Measurements from ENCODE around the gene GRHL1. TPM values are rescaled to one million over a fixed set of nuclear protein-coding genes. Genes with fewer than 3 reads are reported as not detected.
A peak's percentile ranks its signal among the peaks of the same experiment; 100 is the strongest.

The GRHL1 gene
- total RNA-seq, 4 donors from 2014 or later: 0.24 to 2.8 (median 1.4) TPM

DNA sequence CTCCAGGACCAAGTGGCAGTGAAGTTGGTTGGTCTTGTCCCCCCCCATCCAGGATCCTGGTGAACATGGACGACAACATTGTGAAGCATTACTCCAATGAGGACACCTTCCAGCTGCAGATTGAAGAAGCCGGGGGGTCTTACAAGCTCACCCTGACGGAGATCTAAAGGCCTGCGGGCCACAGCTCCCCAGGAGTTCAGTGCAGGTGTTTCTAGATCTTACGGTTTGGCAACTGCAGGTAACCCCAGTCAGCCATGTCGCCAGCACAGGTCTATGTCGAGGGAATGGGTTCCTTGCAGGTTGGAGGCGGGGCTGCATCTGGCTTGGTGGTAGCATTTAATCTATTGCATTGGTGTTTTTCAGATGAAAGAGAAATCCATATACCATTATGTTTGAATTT is 49.0 kb downstream of the GRHL1 start:
- no peak overlapping the region for H3K4me3 ChIP-seq
- DNase-seq: peak in 1 of 2 donors; percentile 7

DNA sequence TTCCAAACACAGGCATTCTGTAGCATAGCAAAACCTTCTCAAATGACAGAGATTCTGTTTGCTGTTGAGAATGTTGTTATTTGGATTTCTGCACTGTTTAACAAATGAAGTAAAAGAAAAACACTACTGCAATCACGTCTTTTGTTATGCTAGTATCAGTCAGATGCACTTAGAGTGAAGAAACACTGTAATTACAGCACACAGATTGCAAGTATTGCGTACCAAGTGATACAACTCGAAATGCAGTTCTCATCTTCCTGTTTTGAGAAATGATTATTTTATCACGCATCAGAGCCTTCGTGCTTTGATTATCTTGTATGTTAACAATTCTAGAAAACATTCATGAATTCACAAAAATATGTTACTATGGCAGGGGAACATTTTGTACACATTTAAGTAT is 50.1 kb downstream of the GRHL1 start:
- Histone ChIP-seq H3K4me1 (no peaks in the 10 kb centered on the region), H3K4me3 (no peak overlapping the region), H3K27ac (no peak overlapping the region), H3K36me3 (no peaks in the 10 kb centered on the region), H3K27me3 (no peaks in the 10 kb centered on the region), H3K9me3 (no peaks in the 10 kb centered on the region)
- DNase-seq: no peak
- intact Hi-C loops (cut with DNase I; ENCODE audit: low total_unique reads): no loop called here
- TF ChIP-seq POLR2A (IDR thresholded peaks at IDR 0.05): no peak
- TF ChIP-seq, protein P1, sequence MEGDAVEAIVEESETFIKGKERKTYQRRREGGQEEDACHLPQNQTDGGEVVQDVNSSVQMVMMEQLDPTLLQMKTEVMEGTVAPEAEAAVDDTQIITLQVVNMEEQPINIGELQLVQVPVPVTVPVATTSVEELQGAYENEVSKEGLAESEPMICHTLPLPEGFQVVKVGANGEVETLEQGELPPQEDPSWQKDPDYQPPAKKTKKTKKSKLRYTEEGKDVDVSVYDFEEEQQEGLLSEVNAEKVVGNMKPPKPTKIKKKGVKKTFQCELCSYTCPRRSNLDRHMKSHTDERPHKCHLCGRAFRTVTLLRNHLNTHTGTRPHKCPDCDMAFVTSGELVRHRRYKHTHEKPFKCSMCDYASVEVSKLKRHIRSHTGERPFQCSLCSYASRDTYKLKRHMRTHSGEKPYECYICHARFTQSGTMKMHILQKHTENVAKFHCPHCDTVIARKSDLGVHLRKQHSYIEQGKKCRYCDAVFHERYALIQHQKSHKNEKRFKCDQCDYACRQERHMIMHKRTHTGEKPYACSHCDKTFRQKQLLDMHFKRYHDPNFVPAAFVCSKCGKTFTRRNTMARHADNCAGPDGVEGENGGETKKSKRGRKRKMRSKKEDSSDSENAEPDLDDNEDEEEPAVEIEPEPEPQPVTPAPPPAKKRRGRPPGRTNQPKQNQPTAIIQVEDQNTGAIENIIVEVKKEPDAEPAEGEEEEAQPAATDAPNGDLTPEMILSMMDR (IDR thresholded peaks at IDR 0.05): no peak

More for the DNA sequence above, 49.0 kb downstream of the GRHL1 start:
- no peaks in the 10 kb centered on the region for H3K27me3 ChIP-seq
- intact Hi-C loops (cut with DNase I; ENCODE audit: low total_unique reads): no loop called here
- no peaks in the 10 kb centered on the region for H3K4me1 ChIP-seq
- no peak for TF ChIP-seq POLR2A (IDR thresholded peaks at IDR 0.05)
- TF ChIP-seq, protein P1 (IDR thresholded peaks at IDR 0.05): no peak
- no peaks in the 10 kb centered on the region for H3K36me3 ChIP-seq
- H3K27ac ChIP-seq: no peak overlapping the region
- H3K9me3 ChIP-seq: no peaks in the 10 kb centered on the region

DNA sequence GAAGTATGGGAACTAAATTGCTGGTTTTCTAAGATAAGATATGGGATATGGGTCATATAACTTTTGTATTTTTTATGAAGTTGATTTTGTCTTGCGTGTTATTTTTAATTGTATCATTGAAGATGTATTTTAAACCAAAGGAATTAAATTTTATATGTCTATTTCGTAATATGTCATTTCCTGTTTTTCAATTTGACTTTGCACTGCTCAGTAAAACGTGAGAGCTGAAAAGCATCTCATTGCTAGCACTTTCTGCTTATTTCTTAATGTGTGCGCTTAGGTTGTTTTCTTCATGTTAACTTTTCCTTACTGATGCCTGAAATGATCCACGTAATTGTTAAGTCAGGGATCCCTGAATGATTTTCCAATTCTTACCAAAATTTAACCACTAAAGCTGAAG is 50.6 kb downstream of the GRHL1 start:
- Histone ChIP-seq H3K4me3 (no peak overlapping the region), H3K27ac (peak overlapping the region in 1 of 2 donors; percentile 13), H3K27me3 (no peaks in the 10 kb centered on the region), H3K4me1 (no peaks in the 10 kb centered on the region), H3K9me3 (no peaks in the 10 kb centered on the region), H3K36me3 (no peaks in the 10 kb centered on the region)
- intact Hi-C loops (cut with DNase I; ENCODE audit: low total_unique reads): no loop called here
- no peak for DNase-seq
- TF ChIP-seq, protein P1 (IDR thresholded peaks at IDR 0.05): no peak
- TF ChIP-seq POLR2A (IDR thresholded peaks at IDR 0.05): no peak

DNA sequence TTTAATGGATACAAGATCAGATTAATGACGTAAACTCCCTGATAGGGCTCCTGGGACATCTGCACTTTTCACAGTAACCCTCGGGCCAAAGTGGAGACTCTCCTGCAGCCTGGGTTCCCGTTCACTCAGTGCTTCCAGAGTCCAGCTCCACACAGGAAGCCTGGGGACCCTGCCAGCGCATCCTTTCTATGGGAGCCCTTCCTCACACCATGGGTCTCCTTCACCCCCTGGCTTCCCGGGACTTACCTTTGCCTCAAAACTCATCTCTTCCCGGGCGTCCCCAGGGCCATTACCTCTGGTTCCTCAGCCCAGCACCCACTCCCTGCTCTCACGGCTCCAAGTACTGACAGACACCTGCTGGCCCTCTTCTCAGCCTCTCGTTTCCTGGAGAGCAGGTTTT is 51.2 kb downstream of the GRHL1 start:
- H3K9me3 ChIP-seq: no peaks in the 10 kb centered on the region
- intact Hi-C loops (cut with DNase I; ENCODE audit: low total_unique reads): no loop called here
- TF ChIP-seq, protein P1 (IDR thresholded peaks at IDR 0.05): no peak
- no peak for TF ChIP-seq POLR2A (IDR thresholded peaks at IDR 0.05)
- peak in 1 of 2 donors; percentile 12 for DNase-seq
- no peak overlapping the region for H3K4me3 ChIP-seq
- H3K4me1 ChIP-seq: no peaks in the 10 kb centered on the region
- no peaks in the 10 kb centered on the region for H3K27me3 ChIP-seq
- no peaks in the 10 kb centered on the region for H3K36me3 ChIP-seq
- peak overlapping the region; percentile 13 to 18 for H3K27ac ChIP-seq

DNA sequence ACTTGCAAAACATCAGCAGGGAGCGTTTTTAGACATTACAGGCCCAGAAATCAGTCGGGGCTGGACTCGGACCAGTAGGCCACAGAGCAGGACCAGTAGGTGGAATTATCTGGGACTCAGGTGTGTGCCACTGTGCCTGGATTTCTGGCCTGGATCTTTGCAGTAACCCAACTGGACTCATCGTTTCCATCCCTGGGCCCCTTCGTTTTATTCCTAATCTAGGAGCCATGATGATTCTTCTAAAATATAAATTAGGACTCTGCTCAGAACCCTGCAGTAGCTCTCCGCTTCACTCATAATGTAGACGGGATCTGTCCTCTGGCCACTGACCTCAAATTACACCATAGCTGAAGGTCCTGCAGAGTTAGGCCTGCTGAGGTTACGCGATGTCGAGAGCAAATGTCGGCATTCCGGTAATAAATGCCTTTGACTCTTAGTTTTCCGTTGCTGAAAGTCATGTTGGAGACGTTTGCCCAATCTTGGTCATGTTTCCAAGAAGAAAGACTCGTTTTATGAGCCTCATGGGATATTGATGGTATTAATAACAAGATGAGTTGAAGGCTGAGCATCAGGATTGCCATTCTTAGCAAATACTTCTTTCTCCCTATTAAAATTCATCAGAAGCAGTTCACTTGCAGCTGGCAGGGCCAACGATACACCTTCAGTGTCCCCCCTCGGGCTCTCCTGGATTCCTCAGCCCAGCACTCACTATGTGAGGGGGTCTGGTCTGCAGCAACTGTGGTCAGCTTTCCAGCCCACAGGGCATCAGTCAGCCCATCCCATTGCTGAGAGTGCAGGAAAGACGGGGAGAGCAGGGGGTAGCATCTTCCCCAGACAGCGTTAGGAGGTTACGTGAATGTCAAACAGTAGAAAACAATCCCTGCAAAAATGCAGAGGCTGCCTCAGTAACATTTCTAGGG is 52.0 kb downstream of the GRHL1 start:
- Histone ChIP-seq H3K27me3 (no peaks in the 10 kb centered on the region), H3K9me3 (no peaks in the 10 kb centered on the region), H3K36me3 (no peaks in the 10 kb centered on the region), H3K4me1 (no peaks in the 10 kb centered on the region), H3K27ac (peak overlapping the region; percentile 13 to 18), H3K4me3 (no peak overlapping the region)
- DNase-seq: peak in 1 of 2 donors; percentile 28
- TF ChIP-seq POLR2A (IDR thresholded peaks at IDR 0.05): no peak
- TF ChIP-seq, protein P1 (IDR thresholded peaks at IDR 0.05): no peak
- intact Hi-C loops (cut with DNase I; ENCODE audit: low total_unique reads): no loop called here
